ENCODE data around the gene PACRGL.
A peak's percentile ranks its signal among the peaks of the same experiment; 100 is the strongest.
"Not testable (repeated sequence)": the region's sequence is repeated elsewhere in the genome, so short reads cannot be mapped to it uniquely, and the experiment has no call there.

PACRGL gene

GRCh38 chr4:20724915-20725314 is 24.7 kb downstream of the PACRGL start:
- DNase-seq: no peak

GRCh38 chr4:20735931-20736330 is 35.7 kb downstream of the PACRGL start:
- no peak for DNase-seq

GRCh38 chr4:20746000-20746399 is 45.7 kb downstream of the PACRGL start:
- DNase-seq: not testable (repeated sequence)

- DNase-seq: no peak
These were observed 52.4 kb downstream of the PACRGL start for GRCh38 chr4:20752641-20753040.

GRCh38 chr4:20754036-20754435 is 53.8 kb downstream of the PACRGL start:
- no peak for DNase-seq

- no peak for DNase-seq
These were observed 59.8 kb downstream of the PACRGL start for GRCh38 chr4:20760053-20760452.

- DNase-seq: peak; percentile 15
These were observed 61.1 kb downstream of the PACRGL start for GRCh38 chr4:20761382-20761781.

GRCh38 chr4:20761826-20762225 is 61.6 kb downstream of the PACRGL start:
- no peak for DNase-seq

- no peak for DNase-seq
These were observed 64.2 kb downstream of the PACRGL start for GRCh38 chr4:20764366-20764992.

- peak; percentile 55 for DNase-seq
These were observed 73.1 kb downstream of the PACRGL start for GRCh38 chr4:20773144-20773997.

- no peak for DNase-seq
These were observed 78.6 kb downstream of the PACRGL start for GRCh38 chr4:20778896-20779295.

- DNase-seq: not testable (repeated sequence)
These were observed 82.9 kb downstream of the PACRGL start for GRCh38 chr4:20783134-20783533.

GRCh38 chr4:20787940-20788665 is 87.8 kb downstream of the PACRGL start:
- no peak for DNase-seq

Measured in NCI-H1105 treated with DMSO at 0.1 percent for 48 hours (cell line).